ENCODE data around the gene NOTCH3. TPM values are rescaled to one million over a fixed set of nuclear protein-coding genes. Genes with fewer than 3 reads are reported as not detected.

Gene NOTCH3
- total and polyA plus RNA-seq, 2 donors from 2014 or later, result 15.1 to 92.3 TPM

DNA sequence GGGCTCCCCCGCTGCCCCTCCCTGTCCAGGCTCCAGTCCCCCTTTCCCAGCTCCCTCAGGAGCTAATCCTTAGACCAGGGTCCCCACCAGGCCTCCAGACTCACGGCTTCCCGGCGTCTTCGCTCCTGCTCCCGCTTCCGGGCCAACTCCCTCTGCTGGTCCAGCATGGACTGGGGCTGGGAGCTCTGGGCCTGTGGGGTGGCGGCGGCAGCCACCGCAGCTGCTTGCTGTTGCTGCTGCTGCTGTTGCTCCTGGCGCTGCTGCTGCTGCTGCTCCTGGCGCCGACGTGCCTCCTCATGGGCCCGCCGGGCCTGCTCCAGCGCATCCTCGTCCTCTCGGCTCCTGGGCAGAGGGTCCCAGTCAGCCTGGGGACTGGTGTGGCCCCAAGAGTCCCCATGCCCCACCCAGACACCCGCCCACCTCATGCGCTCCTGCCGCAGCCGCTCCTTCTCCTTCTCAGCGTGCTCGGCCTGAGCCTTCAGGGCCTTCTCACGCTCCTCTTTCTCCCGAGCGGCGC lies 37.9 kb upstream of the NOTCH3 start:
- Histone ChIP-seq H3K9me3 (ENCODE audit: control insufficient read depth in 2 of 3, insufficient read depth in 1 of 3, low read length in 3 of 3) (no peaks in the 10 kb centered on the region), H3K36me3 (ENCODE audit: control insufficient read depth in 2 of 3, insufficient read depth in 3 of 3, low read length in 3 of 3) (peaks cover 3 to 48% (median 30%) of the 10 kb centered on the region in 3 donors), H3K27me3 (ENCODE audit: control insufficient read depth, insufficient read depth, low read length) (no peaks in the 10 kb centered on the region), H3K27ac (ENCODE audit: low read depth in 2 of 2, low read length in 2 of 2) (no peak overlapping the region), H3K4me3 (ENCODE audit: low read length in 3 of 3) (no peak overlapping the region), H3K4me1 (ENCODE audit: control insufficient read depth in 2 of 3, insufficient read depth in 2 of 3, low read depth in 1 of 3, low read length in 3 of 3) (no peaks in the 10 kb centered on the region), H3K9ac (ENCODE audit: low read length in 3 of 3) (no peak overlapping the region)
- FAIRE-seq (no peak), DNase-seq (no peak)
- intact Hi-C loops (cut with DNase I), result no loop called here
- TF ChIP-seq, protein P1, sequence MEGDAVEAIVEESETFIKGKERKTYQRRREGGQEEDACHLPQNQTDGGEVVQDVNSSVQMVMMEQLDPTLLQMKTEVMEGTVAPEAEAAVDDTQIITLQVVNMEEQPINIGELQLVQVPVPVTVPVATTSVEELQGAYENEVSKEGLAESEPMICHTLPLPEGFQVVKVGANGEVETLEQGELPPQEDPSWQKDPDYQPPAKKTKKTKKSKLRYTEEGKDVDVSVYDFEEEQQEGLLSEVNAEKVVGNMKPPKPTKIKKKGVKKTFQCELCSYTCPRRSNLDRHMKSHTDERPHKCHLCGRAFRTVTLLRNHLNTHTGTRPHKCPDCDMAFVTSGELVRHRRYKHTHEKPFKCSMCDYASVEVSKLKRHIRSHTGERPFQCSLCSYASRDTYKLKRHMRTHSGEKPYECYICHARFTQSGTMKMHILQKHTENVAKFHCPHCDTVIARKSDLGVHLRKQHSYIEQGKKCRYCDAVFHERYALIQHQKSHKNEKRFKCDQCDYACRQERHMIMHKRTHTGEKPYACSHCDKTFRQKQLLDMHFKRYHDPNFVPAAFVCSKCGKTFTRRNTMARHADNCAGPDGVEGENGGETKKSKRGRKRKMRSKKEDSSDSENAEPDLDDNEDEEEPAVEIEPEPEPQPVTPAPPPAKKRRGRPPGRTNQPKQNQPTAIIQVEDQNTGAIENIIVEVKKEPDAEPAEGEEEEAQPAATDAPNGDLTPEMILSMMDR (IDR thresholded peaks at IDR 0.05; ENCODE audit: borderline replicate concordance, extremely low read depth, insufficient read depth), result no peak

DNA sequence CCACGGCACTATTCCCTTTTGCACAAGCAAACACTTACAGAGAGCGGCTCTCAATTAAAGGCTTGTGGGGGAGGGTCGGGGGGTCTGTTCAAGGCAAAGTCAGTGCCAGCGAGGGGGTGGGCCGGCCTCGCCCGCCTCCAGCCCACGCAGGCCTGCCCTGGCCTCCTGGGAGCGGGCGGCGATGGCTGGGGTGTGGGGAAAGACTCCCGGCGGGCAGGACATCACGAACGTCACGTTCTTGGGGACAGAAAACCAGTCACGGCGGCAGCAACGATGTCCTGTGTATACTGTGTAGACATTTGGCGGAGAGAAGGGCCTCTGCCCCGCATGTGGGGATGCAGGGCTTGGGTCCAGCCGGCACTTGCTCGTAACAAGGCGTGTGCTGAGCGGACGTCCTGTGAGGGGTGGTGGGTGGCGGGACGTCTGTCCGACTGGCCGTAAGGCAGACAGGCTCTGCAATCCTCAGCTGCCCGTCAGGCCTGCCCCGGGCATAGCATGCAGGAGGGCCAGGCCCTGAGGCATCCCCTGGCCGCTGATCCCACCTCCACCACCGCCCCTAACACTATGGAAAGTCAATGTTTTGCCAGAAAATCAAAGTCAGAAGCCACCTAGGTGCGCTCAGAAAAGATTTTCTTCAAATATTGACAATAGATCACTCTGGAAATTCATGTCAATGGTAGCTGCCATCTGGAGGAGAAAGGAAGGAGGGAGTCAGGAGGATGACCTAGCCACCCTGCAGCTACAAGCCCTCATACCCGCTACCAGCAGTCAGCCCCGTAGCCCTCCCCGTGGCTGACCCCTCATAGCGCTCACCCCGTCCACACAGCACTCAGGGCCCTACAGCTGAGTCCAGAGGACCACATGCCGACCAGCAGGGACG lies 37.2 kb upstream of the NOTCH3 start:
- FAIRE-seq (no peak), DNase-seq (no peak)
- Histone ChIP-seq H3K9ac (ENCODE audit: low read length in 3 of 3) (no peak overlapping the region), H3K9me3 (ENCODE audit: control insufficient read depth in 2 of 3, insufficient read depth in 1 of 3, low read length in 3 of 3) (no peaks in the 10 kb centered on the region), H3K27me3 (ENCODE audit: control insufficient read depth, insufficient read depth, low read length) (no peaks in the 10 kb centered on the region), H3K27ac (ENCODE audit: low read depth in 2 of 2, low read length in 2 of 2) (no peak overlapping the region), H3K36me3 (ENCODE audit: control insufficient read depth in 2 of 3, insufficient read depth in 3 of 3, low read length in 3 of 3) (peaks cover 3 to 44% (median 25%) of the 10 kb centered on the region in 3 donors), H3K4me3 (ENCODE audit: low read length in 3 of 3) (no peak overlapping the region), H3K4me1 (ENCODE audit: control insufficient read depth in 2 of 3, insufficient read depth in 2 of 3, low read depth in 1 of 3, low read length in 3 of 3) (no peaks in the 10 kb centered on the region)
- intact Hi-C loops (cut with DNase I), result no loop called here
- TF ChIP-seq, protein P1 (IDR thresholded peaks at IDR 0.05; ENCODE audit: borderline replicate concordance, extremely low read depth, insufficient read depth), result no peak

DNA sequence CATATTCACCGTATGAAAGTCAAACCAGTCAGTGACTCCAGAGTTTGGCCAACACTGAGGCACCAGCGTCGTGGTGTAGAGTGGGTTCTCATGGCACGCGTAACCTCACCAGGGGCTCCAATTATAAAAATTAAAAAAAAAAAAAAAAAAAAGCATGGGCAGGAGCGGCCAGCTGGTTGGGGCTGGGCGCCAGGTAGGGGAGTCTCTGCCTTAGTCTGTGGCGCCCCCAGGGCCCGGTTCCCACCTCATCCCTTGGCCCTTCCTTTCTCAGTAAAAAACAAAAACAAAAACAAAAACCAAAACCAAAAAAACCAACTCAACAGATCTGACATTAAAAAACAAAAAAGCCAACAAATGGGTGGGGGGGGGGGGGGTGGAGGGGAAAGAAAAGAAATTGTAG lies 36.1 kb upstream of the NOTCH3 start:
- H3K9ac ChIP-seq (ENCODE audit: low read length in 3 of 3), result no peak overlapping the region
- H3K36me3 ChIP-seq (ENCODE audit: control insufficient read depth in 2 of 3, insufficient read depth in 3 of 3, low read length in 3 of 3), result peaks cover 0 to 38% (median 21%) of the 10 kb centered on the region in 3 donors
- DNase-seq (no peak), FAIRE-seq (no peak)
- H3K4me1 ChIP-seq (ENCODE audit: control insufficient read depth in 2 of 3, insufficient read depth in 2 of 3, low read depth in 1 of 3, low read length in 3 of 3), result peaks cover 0 to 4% (median 0%) of the 10 kb centered on the region in 3 donors
- H3K27me3 ChIP-seq (ENCODE audit: control insufficient read depth, insufficient read depth, low read length), result no peaks in the 10 kb centered on the region
- H3K9me3 ChIP-seq (ENCODE audit: control insufficient read depth in 2 of 3, insufficient read depth in 1 of 3, low read length in 3 of 3), result no peaks in the 10 kb centered on the region
- H3K4me3 ChIP-seq (ENCODE audit: low read length in 3 of 3), result no peak overlapping the region
- intact Hi-C loops (cut with DNase I), result no loop called here
- no peak overlapping the region for H3K27ac ChIP-seq (ENCODE audit: low read depth in 2 of 2, low read length in 2 of 2)
- TF ChIP-seq, protein P1 (IDR thresholded peaks at IDR 0.05; ENCODE audit: borderline replicate concordance, extremely low read depth, insufficient read depth), result no peak

Data from kidney (tissue), 14 donors.